ENCODE data around the gene UPF1.
A peak's percentile ranks its signal among the peaks of the same experiment; 100 is the strongest.
"Not testable (repeated sequence)": the region's sequence is repeated elsewhere in the genome, so short reads cannot be mapped to it uniquely, and the experiment has no call there.

UPF1 gene

GRCh38 chr19:18899624-18900560, 68.1 kb downstream of the UPF1 start:
- peak; percentile 24 for DNase-seq

GRCh38 chr19:18900700-18901481, 69.1 kb downstream of the UPF1 start:
- DNase-seq: no peak

- peak; percentile 9 for DNase-seq
Observed at GRCh38 chr19:18901491-18901890, 69.7 kb downstream of the UPF1 start.

- not testable (repeated sequence) for DNase-seq
Observed at GRCh38 chr19:18902519-18902918, 70.8 kb downstream of the UPF1 start.

- DNase-seq: peak; percentile 21
Observed at GRCh38 chr19:18903156-18904037, 71.6 kb downstream of the UPF1 start.

GRCh38 chr19:18904334-18905057, 72.7 kb downstream of the UPF1 start:
- DNase-seq: no peak

GRCh38 chr19:18905058-18905456, 73.3 kb downstream of the UPF1 start:
- no peak for DNase-seq

- no peak for DNase-seq
Observed at GRCh38 chr19:18905513-18906236, 73.9 kb downstream of the UPF1 start.

- no peak for DNase-seq
Observed at GRCh38 chr19:18906605-18907519, 75.1 kb downstream of the UPF1 start.

- DNase-seq: peak; percentile 11
Observed at GRCh38 chr19:18908917-18909619, 77.3 kb downstream of the UPF1 start.

- DNase-seq: peak; percentile 14
Observed at GRCh38 chr19:18910010-18910409, 78.3 kb downstream of the UPF1 start.

- no peak for DNase-seq
Observed at GRCh38 chr19:18910801-18911436, 79.2 kb downstream of the UPF1 start.

GRCh38 chr19:18912933-18913332, 81.2 kb downstream of the UPF1 start:
- DNase-seq: no peak

GRCh38 chr19:18913466-18913865, 81.7 kb downstream of the UPF1 start:
- DNase-seq: no peak

GRCh38 chr19:18915639-18916038, 83.9 kb downstream of the UPF1 start:
- peak; percentile 59 for DNase-seq

GRCh38 chr19:18917593-18917992, 85.8 kb downstream of the UPF1 start:
- not testable (repeated sequence) for DNase-seq

All from right hindlimb (tissue), 1 donor.